ENCODE measurements around the gene CLDN8.

CLDN8 gene

GRCh38 chr21:30216041-30216723 lies at the start of gene CLDN8:
Gene CLDN8, minus strand, starts transcription at chr21:30216097. Its CDS starts 172 bp downstream, at chr21:30215925.
- FAIRE-seq, result no peak

GRCh38 chr21:30257773-30258172 lies 41.9 kb upstream of the CLDN8 start:
- no peak for FAIRE-seq

- no peak for FAIRE-seq
Measured at GRCh38 chr21:30256100-30256499, 40.2 kb upstream of the CLDN8 start.

GRCh38 chr21:30255679-30256078 lies 39.8 kb upstream of the CLDN8 start:
- FAIRE-seq, result no peak

- no peak for FAIRE-seq
Measured at GRCh38 chr21:30251781-30252180, 35.9 kb upstream of the CLDN8 start.

DNA sequence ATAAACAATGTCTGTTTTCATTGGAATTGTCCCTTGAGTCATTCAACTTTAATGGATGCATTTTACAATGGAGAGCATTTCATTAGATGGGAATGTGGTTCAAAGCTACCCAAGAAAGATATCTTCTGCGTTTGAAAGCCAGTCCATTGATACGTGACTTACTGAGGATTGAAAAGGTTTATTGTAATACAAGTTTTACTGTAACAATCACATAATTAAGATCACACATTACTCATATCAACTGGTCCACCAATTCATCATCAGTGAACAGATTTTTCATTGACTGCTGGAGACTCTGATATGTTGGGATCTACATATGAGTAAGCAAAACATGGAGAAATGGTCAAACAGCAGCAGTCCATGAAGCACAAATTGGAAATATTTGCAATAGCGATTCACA lies 34.0 kb upstream of the CLDN8 start:
- FAIRE-seq, result no peak

GRCh38 chr21:30248844-30249243 lies 32.9 kb upstream of the CLDN8 start:
- FAIRE-seq, result no peak

DNA sequence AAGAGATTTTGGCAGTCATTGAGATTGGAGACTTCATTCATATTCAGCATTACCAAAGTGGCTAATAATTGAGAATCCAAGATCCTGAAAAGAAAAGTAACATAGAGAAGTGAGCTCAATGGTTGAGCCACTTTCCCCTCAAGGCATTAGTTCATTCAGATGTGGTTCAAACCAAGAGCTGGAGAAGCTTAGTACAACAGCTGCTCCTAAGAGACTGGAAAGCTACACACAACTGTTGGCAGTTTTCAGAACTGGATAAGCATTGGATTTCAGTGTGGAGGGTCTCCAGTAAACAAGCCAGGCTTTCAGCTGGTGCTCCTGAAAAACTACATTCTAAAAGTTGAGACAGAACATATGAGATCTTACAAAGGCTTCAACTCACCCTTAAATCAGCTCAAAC lies 29.2 kb upstream of the CLDN8 start:
- no peak for FAIRE-seq

GRCh38 chr21:30243691-30244090 lies 27.8 kb upstream of the CLDN8 start:
- FAIRE-seq, result no peak

GRCh38 chr21:30240661-30241060 lies 24.8 kb upstream of the CLDN8 start:
- no peak for FAIRE-seq

GRCh38 chr21:30238168-30238567 lies 22.3 kb upstream of the CLDN8 start:
- FAIRE-seq, result no peak

GRCh38 chr21:30234643-30235042 lies 18.7 kb upstream of the CLDN8 start:
- no peak for FAIRE-seq

GRCh38 chr21:30234050-30234449 lies 18.2 kb upstream of the CLDN8 start:
- FAIRE-seq, result no peak

DNA sequence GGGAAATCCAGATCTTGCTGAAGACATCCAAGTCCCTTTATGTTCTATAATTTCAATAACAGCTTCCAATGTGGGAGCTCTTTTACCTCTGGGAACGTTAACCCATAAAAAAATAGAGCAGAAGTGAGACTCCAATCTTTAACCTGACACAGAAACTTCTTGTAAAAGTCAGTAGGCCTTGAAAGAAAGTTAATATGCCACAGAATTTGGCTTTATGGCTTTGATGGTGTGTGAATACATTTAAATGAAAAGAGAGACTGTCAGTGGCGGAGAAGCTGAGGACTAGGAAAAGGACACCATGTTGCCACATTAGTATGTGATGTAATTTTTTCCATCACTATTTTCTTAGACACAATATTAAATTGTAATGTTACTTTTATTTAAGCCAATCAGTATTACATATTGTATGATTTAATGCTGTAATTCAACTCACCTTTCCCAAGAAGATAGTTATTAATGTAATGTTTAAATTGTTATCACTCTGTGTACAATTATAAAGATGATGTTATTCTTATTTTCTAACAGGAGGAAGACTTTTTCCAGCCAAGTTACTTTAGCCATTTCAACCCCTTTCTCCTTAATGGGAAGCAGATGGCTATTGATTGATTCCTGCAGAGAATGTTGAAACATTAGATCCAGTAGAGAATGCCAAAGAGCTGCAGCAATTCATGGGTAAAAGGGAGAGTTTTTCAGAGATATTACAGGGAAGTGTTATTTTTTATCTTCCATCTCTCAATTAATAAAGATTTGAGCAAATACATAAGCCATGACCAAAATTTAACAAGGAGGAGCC lies 17.5 kb upstream of the CLDN8 start:
- no peak for FAIRE-seq

- no peak for FAIRE-seq
Measured at GRCh38 chr21:30232011-30232410, 16.1 kb upstream of the CLDN8 start.

- no peak for FAIRE-seq
Measured at GRCh38 chr21:30227633-30228404, 11.9 kb upstream of the CLDN8 start.

DNA sequence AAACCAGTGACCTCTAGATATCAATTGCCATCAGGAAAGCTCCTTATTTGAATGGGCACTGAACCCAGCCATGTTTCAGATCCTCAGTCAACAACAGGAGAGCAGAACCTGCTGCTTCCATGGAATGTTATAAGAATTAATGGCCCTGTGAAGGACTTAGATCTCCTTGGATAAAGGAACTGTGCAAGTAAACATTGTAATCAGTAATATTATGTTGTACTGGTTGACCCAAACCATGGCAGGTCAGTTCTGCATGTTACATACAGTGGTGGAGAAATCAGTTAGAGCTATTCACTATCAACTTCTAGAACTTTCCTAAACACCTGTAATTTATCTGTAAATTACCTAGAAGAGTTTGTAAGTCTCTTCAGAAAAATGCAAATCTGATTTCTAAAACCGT lies 11.2 kb upstream of the CLDN8 start:
- FAIRE-seq, result no peak

DNA sequence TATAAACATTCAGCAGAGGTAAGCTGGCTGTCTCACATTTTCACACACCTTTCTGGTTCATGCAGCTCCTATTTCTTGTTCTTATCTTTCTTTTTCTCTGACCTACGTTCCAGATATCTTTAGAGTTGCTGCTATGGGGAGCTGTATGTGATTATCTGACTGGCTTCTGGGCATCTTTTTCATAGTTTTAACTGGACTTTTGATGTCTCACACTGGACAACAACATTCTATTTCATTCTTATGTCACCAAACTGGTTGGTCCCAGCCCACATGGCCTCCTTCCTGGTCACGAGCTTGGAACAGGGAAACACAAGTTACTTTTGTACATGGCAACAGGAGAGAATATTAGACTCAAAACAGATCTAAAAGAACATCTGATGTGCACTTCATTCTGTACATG lies 7.7 kb upstream of the CLDN8 start:
- FAIRE-seq, result no peak

DNA sequence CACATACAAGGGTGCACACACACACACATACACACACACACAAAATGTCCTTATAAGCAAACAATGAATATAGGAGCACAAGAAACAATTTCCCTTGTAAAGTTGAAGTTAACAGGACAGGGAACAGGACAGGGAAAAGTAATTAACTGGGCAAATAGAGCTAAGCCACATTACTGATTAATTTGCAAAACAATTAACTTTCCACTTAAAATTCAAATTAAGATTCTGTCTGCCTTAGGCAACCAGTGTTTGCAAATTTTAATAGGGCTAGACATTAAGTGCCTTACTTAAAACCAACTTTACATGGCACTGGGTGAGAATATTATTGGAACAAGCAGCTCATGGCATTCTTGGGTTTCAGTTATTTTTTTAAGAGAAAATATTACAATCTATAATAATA lies 6.8 kb upstream of the CLDN8 start:
- no peak for FAIRE-seq

- no peak for FAIRE-seq
Measured at GRCh38 chr21:30211071-30211470, 4.8 kb downstream of the CLDN8 start.

GRCh38 chr21:30209601-30210000 lies 6.3 kb downstream of the CLDN8 start:
- no peak for FAIRE-seq

DNA sequence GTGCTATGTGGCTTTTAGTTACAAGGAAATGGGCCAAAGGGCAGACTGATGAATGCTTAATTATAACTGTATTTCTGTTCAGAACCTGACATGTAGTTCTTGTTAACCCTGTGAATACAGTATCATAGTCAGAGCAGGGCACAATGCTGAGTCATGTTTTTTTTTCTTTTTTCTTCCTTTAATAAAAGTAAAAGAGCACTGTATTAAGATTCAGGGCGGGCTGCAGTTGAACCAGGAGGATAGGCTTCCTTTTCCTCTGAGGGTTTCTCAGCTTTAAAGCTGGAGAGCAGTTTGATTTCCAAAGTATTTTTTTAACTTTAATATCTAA lies 8.7 kb downstream of the CLDN8 start:
- FAIRE-seq, result no peak

GRCh38 chr21:30206551-30207251 lies 9.2 kb downstream of the CLDN8 start:
- FAIRE-seq, result no peak

All from G401.6 (cell line).